Osteoblast (primary cell): Measurements from ENCODE around the gene ATP8B3. TPM values are rescaled to one million over a fixed set of nuclear protein-coding genes. Genes with fewer than 3 reads are reported as not detected.

Source experiments
- DNase-seq: peaks from one replicate; pipeline ENCODE4 v3.0.0; 2011; ENCODE audit warnings: low spot score, mixed read lengths; ENCODE audit not compliant: insufficient read length; ENCODE audit errors: missing footprints
- H2AFZ ChIP-seq: 2 replicates; pipeline ENCODE4 v1.6.0; 2011; ENCODE audit warnings: mild to moderate bottlenecking, low read length
- H3K27ac ChIP-seq: 2 replicates; pipeline ENCODE4 v1.5.1; 2011; ENCODE audit warnings: mild to moderate bottlenecking, low read depth, low read length, moderate library complexity
- H3K27me3 ChIP-seq: 2 replicates; pipeline ENCODE4 v1.6.0; 2012; ENCODE audit warnings: mild to moderate bottlenecking, control low read depth, inconsistent platforms, low read length, moderate library complexity; ENCODE audit not compliant: insufficient read depth
- H3K36me3 ChIP-seq: 2 replicates; pipeline ENCODE4 v1.5.1; 2011; ENCODE audit warnings: mild to moderate bottlenecking, low read length, control low read depth, moderate library complexity; ENCODE audit not compliant: insufficient read depth
- H3K4me1 ChIP-seq: 2 replicates; pipeline ENCODE4 v1.5.1; 2011; ENCODE audit warnings: mild to moderate bottlenecking, low read length, control low read depth, moderate library complexity; ENCODE audit not compliant: insufficient read depth
- H3K4me2 ChIP-seq: 2 replicates; pipeline ENCODE4 v1.6.0; 2011; ENCODE audit warnings: mild to moderate bottlenecking, low read length; ENCODE audit not compliant: insufficient read depth
- H3K4me3 ChIP-seq: fragments of 200-600 bp; sonication (generic); 3 replicates; pipeline ENCODE4 v1.5.1; 2012; ENCODE audit warnings: mild to moderate bottlenecking, low read length, inconsistent platforms; ENCODE audit not compliant: insufficient read depth
- H3K79me2 ChIP-seq: 2 replicates; pipeline ENCODE4 v1.6.0; 2012; ENCODE audit warnings: mild to moderate bottlenecking, low read length, control low read depth, inconsistent platforms; ENCODE audit not compliant: insufficient read depth
- H3K9me3 ChIP-seq: 2 replicates; pipeline ENCODE4 v1.5.1; 2011; ENCODE audit warnings: low read depth, low read length, control low read depth
- H4K20me1 ChIP-seq: 2 replicates; pipeline ENCODE4 v1.6.0; 2012; ENCODE audit warnings: mild to moderate bottlenecking, low read length, control low read depth; ENCODE audit not compliant: insufficient read depth
- CTCF ChIP-seq: IDR thresholded peaks from 2 replicates; pipeline ENCODE4 v1.5.1; 2011; ENCODE audit warnings: mild to moderate bottlenecking, low read depth, low read length, moderate library complexity; ENCODE audit errors: extremely low read depth
- total RNA-seq: library from RNA; depleted of rRNA; stranded (reverse); fragments of >200 nt; gene quantifications from 2 replicates; pipeline ENCODE4 v1.2.3, GENCODE V29; 2012

The ATP8B3 gene
- total RNA-seq, 1 donor: 0.72 TPM

GRCh38 chr19:1850809-1851653 is 39.0 kb upstream of the ATP8B3 start:
- Histone ChIP-seq H3K4me3 (no peak overlapping the region), H3K27me3 (no peaks in the 10 kb centered on the region), H3K4me1 (peaks cover 22% of the 10 kb centered on the region), H3K79me2 (peaks cover 81% of the 10 kb centered on the region), H3K9me3 (no peaks in the 10 kb centered on the region), H3K27ac (no peak overlapping the region), H2AFZ (no peak overlapping the region), H3K4me2 (no peak overlapping the region), H3K36me3 (peaks cover 2% of the 10 kb centered on the region), H4K20me1 (peaks cover 57% of the 10 kb centered on the region)
- no peak for DNase-seq
- no peak for TF ChIP-seq CTCF

DNA sequence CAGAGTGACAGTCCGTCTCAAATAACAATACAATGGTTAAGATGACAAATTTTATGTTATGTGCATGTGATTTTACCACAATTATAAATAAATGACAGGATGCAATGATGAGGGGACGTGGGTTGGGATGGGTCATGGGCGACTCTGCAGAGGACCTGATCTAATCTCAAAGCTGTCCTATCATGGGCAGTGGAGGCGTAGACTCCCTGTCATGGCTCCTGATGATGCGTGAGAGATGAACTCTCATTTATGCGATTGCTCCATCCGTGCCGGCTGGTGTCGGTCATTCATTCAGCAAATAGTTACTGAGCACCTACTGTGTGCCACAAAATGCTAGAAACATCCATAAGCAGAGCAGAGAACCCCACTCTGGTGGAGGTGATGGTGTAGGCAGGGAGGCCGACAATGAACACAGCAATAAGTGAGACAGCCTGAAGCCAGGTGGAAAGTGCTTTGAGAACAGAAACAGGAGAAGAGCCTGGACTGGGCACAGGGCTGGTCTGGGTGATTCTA is 37.9 kb upstream of the ATP8B3 start:
- Histone ChIP-seq H2AFZ (no peak overlapping the region), H4K20me1 (peaks cover 60% of the 10 kb centered on the region), H3K79me2 (peaks cover 81% of the 10 kb centered on the region), H3K4me3 (no peak overlapping the region), H3K9me3 (no peaks in the 10 kb centered on the region), H3K4me1 (peaks cover 15% of the 10 kb centered on the region), H3K4me2 (no peak overlapping the region), H3K27ac (no peak overlapping the region), H3K36me3 (peaks cover 2% of the 10 kb centered on the region), H3K27me3 (no peaks in the 10 kb centered on the region)
- no peak for TF ChIP-seq CTCF
- no peak for DNase-seq

- no peaks in the 10 kb centered on the region for H3K9me3 ChIP-seq
- no peak for DNase-seq
- H3K79me2 ChIP-seq: peaks cover 81% of the 10 kb centered on the region
- H3K36me3 ChIP-seq: peaks cover 2% of the 10 kb centered on the region
- peaks cover 13% of the 10 kb centered on the region for H3K4me1 ChIP-seq
- H2AFZ ChIP-seq: no peak overlapping the region
- H4K20me1 ChIP-seq: peaks cover 63% of the 10 kb centered on the region
- no peaks in the 10 kb centered on the region for H3K27me3 ChIP-seq
- TF ChIP-seq CTCF: no peak
- no peak overlapping the region for H3K27ac ChIP-seq
- no peak overlapping the region for H3K4me3 ChIP-seq
- H3K4me2 ChIP-seq: no peak overlapping the region
Measured at GRCh38 chr19:1849132-1849474, 37.0 kb upstream of the ATP8B3 start.

GRCh38 chr19:1848399-1849131 is 36.5 kb upstream of the ATP8B3 start, which contains the start of gene REXO1:
Gene REXO1 (minus strand): TSS chr19:1848483. CDS start chr19:1848358, 125 bp downstream.
- peaks cover 11% of the 10 kb centered on the region for H3K4me1 ChIP-seq
- H3K4me2 ChIP-seq: peak within 1 kb of the TSS; percentile 96
- peak; percentile 97 for TF ChIP-seq CTCF
- DNase-seq: peak; percentile 100
- H2AFZ ChIP-seq: peak within 1 kb of the TSS; percentile 87
- peak within 1 kb of the TSS; percentile 98 for H3K27ac ChIP-seq
- H3K79me2 ChIP-seq: peaks cover 81% of the 10 kb centered on the region
- no peaks in the 10 kb centered on the region for H3K9me3 ChIP-seq
- no peaks in the 10 kb centered on the region for H3K27me3 ChIP-seq
- H3K4me3 ChIP-seq: peak within 1 kb of the TSS; percentile 99
- H3K36me3 ChIP-seq: peaks cover 2% of the 10 kb centered on the region
- H4K20me1 ChIP-seq: peaks cover 67% of the 10 kb centered on the region
